ENCODE results near the gene WDR26.
"Not testable (repeated sequence)": the region's sequence is repeated elsewhere in the genome, so short reads cannot be mapped to it uniquely, and the experiment has no call there.

The WDR26 gene

DNA sequence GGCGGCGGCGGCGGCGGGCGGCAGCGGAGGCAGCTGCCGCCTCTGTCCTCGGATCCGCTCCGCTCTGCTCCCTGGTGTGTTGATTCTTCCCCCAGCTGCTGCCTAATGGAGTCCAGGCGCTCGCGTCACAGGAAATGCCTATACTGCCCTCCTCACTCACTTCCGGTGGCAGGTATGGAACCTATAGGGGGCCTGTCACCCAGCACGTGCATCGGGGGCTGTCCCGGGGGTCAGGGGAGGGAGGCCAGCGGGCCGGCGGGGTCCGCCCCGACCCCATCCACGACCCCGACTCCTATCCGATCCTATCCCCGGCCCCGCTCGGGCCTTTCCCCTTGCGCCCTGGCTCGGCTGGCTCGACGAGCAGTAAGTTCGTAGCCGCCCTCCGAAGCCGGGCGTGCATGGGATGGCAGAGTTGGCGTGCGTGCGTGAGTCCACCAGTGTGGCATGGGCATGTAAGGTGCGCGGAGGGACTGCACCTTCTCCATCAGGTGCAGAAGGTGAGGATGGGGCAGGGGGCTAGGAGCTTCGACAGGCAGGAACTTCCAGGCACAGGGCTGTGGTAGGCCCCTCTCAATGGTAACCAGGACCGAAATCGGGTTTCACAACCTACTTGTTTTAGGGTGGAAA lies at the start of gene WDR26:
Gene WDR26 (minus strand): TSS at position 107 of the 627 bp plus-strand sequence.
- DNase-seq (ENCODE audit: low spot score), result peak; percentile 90

DNA sequence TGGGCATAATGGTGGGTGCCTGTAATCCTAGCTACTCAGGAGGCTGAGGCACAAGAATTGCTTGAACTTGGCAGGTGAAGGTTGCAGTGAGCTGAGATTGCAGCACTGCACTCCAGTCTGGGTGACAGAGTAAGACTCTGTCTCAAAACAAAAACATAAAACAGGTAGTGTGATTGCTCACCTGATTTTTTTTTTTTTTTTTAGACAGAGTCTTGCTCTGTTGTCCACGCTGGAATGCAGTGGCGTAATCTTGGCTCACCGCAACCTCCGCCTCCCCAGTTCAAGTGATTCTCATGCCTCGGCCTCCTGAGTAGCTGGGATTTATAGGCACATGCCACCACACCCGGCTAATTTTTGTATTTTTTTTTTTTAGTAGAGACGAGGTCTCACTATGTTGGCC lies 48.6 kb upstream of the WDR26 start:
- not testable (repeated sequence) for DNase-seq (ENCODE audit: low spot score)

DNA sequence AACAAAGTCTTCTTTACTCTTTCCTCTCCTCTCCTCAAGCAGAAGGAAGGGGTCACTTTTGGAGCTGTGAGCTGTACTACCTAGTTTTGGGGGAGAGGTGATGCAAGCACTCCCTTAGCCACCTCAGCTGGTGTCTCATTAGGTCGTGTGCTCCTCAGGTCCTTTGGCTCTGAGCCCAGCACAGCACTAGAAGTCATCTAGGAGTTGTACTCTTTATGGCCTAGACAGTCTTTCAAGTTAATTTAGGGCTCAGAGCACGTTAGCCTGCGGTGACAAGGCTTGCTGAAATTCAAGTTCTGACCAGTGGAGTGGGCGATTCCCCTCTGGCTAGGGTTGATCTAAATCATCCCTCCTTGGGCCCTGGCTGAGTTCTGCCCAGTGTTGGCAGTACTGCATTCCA lies 48.0 kb upstream of the WDR26 start:
- no peak for DNase-seq (ENCODE audit: low spot score)

DNA sequence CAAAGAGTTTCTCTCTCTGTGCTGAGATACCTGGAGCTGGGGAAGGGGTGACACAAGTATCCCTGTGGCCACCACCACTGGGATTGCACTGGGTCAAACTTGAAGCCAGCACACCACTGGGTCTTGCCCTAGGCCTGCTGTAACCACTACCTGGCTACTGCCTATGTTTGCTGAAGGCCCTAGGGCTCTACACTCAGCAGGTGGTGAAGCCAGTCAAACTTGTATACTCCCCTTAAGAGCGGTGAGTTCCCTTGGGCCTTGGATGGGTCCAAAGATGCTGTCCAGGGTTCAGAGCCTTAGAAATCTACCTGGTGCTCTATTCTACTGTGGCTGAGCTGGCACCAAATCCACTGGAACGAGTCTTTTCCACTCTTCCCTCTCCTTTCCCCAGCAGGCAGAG lies 47.0 kb upstream of the WDR26 start:
- DNase-seq (ENCODE audit: low spot score), result no peak

DNA sequence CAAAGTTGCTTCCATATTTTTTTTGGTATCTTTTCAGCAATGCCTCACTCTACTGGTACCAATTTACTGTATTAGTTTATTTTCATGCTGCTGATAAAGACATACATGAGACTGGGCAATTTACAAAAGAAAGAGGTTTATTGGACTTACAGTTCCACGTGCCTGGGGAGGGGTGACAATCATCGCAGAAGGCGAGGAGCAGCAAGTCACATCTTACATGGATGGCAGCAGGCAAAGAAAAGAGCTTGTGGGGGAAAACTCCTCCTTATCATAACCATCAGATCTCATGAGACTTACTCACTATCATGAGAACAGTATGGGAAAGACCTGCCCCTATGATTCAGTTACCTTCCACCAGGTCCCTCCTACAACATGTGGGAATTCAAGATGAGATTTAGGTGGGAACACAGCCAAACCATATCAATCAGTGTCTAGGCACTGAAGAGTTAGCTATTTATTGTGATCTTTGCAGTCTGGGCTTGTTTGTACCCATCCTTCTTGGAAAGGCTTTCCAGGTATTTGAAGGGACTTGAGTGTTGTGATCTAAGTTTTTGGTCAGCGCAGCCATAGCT lies 46.4 kb upstream of the WDR26 start:
- not testable (repeated sequence) for DNase-seq (ENCODE audit: low spot score)

DNA sequence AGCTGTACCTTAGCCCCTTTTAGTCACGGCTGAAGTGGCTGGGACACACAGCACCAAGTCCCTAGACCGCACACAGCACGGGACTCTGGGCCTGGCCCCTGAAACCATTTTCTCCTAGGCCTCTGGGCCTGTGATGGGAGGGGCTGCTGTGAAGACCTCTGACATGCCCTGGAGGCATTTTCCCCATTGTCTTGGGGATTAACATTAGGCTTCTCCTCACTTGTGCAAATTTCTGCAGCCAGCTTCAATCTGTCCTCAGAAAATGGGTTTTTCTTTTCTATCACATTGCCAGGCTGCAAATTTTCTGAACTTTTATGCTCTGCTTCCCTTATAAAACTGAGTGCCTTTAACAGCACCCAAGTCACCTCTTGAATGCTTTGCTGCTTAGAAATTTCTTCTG lies 45.6 kb upstream of the WDR26 start:
- DNase-seq (ENCODE audit: low spot score), result not testable (repeated sequence)

DNA sequence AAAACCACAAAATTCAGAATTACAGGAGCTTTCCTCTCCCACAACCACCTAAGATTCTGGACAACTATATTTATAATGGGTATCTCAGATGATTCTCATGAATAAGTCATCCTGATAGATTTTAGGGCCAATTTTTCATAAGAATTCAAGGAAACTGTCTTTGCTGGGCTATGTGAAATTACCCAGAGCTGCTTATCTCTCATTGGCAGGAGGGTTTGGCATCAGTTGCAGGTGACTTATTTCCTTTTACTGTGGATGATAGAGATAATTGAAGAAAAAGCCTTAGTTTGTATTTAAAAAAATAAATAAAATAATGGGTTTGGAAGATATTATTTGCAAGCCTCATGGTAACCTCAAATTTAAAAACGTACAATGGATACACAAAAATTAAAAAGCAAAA lies 38.2 kb upstream of the WDR26 start:
- DNase-seq (ENCODE audit: low spot score), result no peak

DNA sequence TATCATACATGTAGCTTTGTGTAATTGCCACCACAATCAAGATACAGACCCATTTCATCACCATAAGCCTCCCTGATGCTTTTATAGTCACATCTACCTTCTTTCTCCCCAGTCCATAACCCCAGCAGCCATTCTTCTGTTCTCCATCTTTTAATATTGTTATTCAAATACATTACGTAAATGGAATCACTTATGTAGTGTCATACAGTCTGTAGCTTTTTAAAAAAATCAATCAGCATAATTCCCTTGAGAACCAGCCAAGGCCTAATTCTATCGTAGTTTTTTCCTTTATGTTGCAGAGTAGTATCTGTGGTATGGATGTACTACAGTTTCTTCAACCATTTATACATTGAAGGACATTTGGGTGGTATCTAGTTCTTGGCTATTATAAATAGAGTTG lies 31.6 kb upstream of the WDR26 start:
- no peak for DNase-seq (ENCODE audit: low spot score)

DNA sequence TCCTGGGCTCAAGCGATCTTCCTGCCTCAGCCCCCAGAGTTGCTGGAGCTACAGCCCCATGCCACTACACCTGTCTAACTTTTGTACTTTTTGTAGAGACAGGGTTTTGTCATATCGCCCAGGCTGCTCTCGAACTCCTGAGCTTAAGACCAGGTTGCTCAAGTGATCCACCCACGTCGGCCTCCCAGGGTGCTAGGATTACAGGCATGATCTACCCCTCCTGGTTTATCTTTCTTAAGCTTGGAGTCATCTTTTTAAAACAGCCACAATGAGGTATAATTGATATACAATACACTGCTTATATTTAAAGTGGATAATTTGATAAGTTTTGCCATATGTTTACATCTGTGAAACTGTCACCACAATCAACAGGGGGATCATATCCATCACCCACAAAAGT lies 25.4 kb upstream of the WDR26 start:
- DNase-seq (ENCODE audit: low spot score), result no peak

DNA sequence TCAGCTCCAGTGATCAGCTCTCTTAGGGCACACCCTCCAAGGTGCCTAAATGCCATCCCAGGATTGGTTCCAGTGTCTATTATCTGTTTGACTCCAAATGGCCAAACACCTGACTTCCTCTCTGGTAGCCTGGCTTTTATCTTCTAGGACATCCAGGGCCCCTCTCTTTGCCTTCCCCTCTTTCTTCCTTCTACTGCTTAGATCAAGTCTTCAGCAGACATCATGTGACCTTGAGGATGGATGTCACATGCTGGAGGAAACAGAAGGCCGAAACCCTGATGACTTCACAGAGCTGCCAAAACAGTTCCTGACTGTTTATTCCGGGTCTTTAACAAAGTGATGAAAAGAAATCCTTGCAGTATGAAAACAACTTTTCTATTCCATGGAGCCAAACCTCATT lies 24.4 kb upstream of the WDR26 start:
- DNase-seq (ENCODE audit: low spot score), result no peak

DNA sequence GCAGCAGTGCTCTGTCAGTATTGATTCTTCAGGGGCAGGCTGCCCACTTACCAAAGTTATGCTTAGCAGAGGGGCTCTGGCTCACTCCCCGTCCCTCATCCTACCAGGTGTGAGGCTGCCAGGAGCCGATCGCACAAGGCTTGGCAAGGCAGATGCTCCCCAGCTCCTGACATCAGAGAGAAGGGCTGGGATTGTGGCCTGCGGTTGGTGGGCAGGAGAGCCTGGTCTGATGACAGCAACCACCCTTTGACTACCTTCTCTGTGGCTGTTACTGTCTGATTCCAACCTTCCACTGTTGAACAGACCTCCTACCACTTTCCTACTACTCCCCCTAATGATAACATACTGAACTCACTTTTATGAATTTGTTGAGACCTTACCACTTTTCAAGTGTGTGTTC lies 23.7 kb upstream of the WDR26 start:
- peak; percentile 54 for DNase-seq (ENCODE audit: low spot score)

DNA sequence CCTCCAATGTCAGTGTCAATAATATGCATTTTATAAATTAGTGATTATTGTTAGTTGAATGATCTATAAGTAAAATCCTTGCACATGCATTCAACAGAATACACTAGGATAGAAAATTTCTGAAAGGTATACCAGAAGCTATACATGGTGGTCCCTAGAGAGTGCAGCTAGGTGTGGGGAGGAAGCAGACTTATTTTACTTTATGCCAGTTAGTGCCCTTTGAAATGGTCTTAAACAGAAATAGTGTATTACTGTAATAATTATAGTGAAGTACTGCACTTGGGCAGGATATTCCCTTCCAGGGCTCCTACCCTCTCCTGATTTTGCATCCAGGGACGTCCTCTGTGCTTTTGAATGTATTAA lies 23.2 kb upstream of the WDR26 start:
- no peak for DNase-seq (ENCODE audit: low spot score)

DNA sequence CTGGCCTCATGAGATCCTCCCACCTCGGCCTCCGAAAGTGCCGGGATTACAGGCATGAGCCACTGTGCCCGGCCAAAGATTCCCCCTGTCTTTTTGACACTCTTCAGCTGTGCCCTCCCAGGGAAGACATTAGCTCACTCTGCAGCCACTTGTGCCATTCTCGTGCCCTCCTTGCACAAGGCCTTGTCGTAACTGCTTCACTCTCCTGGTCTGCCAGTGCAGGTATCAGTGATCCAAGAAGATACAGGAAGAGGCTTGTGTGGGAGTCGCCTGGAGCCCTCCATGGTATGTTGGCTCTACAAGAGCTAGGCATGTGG lies 22.0 kb upstream of the WDR26 start:
- DNase-seq (ENCODE audit: low spot score), result no peak

DNA sequence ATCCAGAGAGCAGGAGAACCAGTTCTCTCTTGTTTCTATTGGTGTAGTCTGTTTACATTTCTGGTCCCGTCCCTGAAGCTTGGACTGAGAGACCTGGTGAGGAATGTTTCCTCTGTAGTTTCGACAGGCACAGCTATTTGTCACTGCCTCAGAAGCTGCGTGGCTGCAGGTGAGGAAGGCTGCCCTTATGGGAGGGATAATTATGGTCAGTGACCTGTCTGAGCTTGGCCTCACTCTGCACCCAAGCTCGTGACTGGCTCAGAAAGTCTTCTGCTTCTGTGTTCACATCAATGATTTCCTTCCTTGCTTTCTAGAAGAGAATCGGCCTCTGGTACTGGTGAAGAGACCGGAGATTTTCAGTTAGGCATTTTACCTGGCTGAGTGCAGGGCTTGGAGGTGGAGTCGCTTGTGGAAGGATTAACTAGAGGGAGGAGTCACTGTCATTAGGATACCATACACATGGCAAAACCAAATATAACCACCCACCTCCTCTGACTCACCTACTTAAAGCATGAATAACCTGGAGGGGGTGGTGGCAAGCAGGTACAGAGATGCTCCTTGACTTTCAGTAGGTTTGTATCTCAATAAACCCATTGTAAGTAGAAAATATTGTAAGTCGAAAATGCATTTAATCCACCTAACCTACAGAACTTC lies 19.9 kb upstream of the WDR26 start:
- DNase-seq (ENCODE audit: low spot score), result peak; percentile 92

DNA sequence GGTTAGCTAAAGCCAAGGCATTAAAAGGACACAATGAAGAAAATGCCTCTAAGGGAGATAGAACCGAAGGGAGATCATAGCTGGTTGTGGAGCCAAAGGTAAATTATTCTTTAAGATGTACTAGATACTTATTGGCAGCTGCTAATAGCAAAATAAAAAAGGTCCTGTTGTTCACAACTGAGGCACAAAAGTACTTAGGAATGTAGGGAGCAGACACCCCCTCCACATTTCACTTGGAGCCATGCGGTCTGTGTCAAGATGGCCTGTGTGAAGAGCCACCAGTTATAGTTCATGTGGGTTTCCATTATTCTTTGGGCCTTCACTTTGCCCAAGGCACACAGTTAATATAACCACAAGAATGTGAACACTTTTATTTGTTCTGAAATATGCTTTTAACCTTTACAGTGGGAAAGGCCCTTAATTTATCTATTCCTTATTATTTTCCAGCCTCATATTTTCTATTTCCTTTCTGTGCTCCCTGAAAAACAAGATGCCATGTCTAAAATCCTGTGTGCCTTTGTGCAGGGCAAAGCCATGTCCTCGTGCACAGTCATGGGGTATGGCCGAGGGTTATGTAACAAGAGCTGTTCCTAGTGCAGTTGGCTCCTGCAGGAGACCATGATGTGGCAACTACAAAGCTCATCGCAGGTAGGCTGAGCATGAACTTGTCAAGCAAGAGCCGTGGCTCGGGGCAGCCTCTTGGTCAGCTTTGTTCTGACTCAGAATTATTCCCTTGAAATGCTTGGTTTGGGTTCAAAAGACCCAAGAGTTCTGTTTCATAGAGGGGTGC lies 16.2 kb upstream of the WDR26 start:
- DNase-seq (ENCODE audit: low spot score), result no peak

DNA sequence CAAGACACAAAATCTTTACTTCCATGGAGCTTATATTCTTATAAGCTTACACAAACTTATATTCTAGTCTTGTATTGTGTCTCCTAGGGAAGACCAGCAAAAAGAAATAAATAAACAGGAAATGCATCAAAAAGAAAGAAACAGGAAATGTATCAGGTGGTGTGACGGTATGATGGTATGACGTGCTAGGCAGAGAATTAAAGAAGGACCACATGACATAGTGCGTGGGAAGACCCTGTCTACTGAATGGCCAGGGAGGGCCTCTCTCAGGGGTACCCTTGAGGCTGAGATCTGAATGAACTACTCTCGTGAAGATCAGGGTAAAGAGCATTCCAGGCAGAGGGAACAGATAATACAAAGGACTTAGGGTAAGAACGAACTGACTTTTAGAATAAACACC lies 15.6 kb upstream of the WDR26 start:
- no peak for DNase-seq (ENCODE audit: low spot score)

DNA sequence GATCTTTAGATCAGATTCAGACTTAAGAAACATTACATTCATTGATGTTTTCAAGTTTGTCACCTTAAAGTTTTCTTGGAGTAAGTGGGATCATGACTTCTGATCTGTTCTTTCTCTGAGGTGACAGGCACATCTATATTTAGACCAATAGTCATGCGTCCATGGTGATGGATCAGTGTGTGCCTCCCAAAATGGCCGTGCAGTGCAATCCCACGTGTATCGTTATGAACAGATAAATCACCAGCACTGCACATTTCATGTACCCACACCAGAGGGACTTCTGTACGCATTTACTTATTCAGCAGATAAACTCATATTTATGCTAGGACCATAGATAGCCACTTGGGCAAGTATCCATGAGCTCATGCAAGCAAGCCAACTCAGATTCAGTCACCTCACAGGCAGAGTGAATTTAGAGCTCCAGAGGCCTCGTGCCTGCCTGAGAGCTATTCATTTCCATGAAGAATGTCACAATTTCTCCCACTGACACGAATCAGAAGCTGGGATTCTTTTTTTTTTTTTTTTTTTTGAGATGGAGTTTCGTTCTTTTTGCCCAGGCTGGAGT lies 13.9 kb upstream of the WDR26 start:
- no peak for DNase-seq (ENCODE audit: low spot score)

DNA sequence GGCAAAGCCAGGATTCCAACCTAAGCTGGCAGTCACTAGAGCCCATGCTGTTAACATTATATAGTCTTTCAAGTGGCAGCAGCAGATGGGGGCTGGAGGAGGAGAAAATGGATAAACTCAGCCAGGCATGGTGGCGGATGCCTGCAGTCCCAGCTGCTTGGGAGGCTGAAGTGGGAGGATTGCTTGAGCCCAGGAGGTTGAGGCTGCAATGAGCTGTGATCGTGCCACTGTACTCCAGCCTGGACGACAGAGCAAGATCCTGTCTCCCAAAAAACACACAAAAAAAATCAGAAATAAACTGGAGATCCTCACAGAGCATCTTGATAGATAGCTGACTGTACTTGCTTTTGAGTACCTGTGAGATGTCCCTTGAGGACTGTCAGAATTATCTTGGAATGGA lies 13.4 kb upstream of the WDR26 start:
- no peak for DNase-seq (ENCODE audit: low spot score)

DNA sequence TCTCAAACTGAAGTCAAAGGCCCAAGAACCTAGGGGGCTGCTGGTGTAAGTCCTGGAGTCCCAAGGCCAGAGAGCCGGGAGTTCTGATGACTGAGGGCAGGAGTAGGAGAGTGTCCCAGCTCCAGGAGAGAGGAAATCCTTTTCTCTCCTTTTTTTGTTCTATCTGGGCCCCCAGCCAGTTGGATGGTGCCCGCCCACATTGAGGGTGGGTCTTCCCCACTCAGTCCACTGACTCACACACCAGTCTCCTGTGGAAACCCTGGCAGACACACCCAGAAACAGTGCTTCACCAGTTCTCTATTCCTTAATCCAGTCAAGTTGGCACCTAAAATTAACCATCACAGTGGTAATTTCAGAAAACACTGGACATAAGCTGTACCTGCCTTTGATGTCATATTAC lies 12.7 kb upstream of the WDR26 start:
- DNase-seq (ENCODE audit: low spot score), result no peak

DNA sequence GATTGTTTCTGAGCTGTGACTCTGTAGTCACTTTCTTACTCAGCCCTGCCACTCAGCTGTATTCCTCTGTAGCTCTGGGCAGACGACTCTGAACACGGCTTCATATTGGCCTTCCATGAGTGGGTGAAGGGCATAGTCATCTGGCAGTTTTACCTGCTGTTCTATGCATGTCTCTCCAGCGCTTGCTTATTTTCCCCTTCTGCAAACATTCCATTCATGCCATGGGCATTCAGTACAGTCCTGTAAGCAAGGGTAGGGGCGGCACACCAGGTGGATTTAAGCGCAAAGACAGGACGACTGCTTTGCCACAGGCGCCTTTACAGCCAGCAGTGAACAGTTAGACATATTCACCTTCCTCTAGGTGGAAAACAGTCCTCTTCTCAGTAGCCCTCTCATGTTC lies 4.4 kb upstream of the WDR26 start:
- no peak for DNase-seq (ENCODE audit: low spot score)

DNA sequence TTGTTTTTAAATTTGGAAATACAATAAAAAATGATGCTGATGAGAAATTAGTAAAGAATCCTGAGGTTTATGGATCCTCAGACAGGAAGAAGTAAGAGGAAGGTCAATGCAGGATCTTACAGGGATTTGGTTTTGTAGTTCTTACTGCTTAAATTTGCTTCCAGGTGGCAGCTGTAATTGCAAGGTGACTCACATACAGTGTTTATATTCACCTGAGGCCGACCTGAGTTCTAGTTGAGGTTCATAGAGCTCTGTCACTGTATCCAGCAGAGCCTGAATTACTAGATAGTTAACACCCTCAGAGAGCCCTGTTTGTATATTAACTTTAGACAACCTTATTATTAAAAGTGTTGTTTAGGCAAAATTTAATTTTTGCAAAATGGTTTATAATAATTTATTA lies 1.4 kb upstream of the WDR26 start:
- peak; percentile 51 for DNase-seq (ENCODE audit: low spot score)

DNA sequence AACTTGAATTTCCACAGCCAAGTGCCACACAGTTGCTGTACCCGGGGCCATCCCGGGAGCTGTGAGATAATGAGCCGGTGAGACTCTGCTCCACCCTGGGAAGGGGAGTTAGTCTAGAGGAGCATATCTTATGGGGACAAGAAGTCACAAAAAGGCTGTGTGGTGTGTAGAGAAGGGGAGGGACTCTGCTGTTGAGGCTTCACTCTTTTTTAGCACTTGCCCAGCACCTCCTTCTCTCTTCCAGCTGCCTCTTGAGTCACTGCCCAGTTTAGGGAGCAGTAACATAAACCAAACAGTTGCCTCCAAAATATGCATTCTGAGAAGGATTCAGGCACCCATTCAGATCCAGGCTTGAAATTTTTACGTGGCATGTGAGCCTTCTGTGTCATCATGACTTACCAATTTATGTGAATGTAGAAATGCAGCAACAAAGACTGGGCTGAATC lies 744 bp upstream of the WDR26 start:
- DNase-seq (ENCODE audit: low spot score), result peak; percentile 22

Measured in SW480 (cell line).